SK-N-SH treated with all-trans-retinoic acid at 6 μM for 48 hours (cell line): ENCODE results near the gene ACTR2.
"Not testable (repeated sequence)": the region's sequence is repeated elsewhere in the genome, so short reads cannot be mapped to it uniquely, and the experiment has no call there.

Source experiments
- ATAC-seq: fragments of 200-7000 bp; cut with Tn5 transposase; 3 replicates; pipeline ENCODE4 v1.9.1; 2020; ENCODE audit warnings: mild to moderate bottlenecking, moderate library complexity
- ARNTL ChIP-seq: fragments of 450-650 bp; formaldehyde crosslinking; IDR thresholded peaks from 2 replicates; pipeline ENCODE4 v1.5.0; 2020; ENCODE audit warnings: low read depth, mild to moderate bottlenecking, moderate library complexity, borderline replicate concordance
- BACH2 ChIP-seq: fragments of 250-450 bp; sonication (Bioruptor Pico); IDR thresholded peaks from 2 replicates; pipeline ENCODE4 v1.9.0; 2021; ENCODE audit warnings: mild to moderate bottlenecking, borderline replicate concordance
- CREB5 ChIP-seq: fragments of 250-450 bp; sonication (Bioruptor Pico); IDR thresholded peaks from 2 replicates; pipeline ENCODE4 v1.5.1; 2020; ENCODE audit warnings: low read depth, mild to moderate bottlenecking, moderate library complexity
- CSDC2 ChIP-seq: fragments of 250-450 bp; sonication (Bioruptor Pico); IDR thresholded peaks from 2 replicates; pipeline ENCODE4 v1.5.0; 2020; ENCODE audit warnings: mild to moderate bottlenecking, moderate library complexity
- CSRNP3 ChIP-seq: fragments of 250-450 bp; sonication (Bioruptor Pico); IDR thresholded peaks from 2 replicates; pipeline ENCODE4 v1.5.1; 2021; ENCODE audit warnings: mild to moderate bottlenecking, moderate library complexity
- ESRRG ChIP-seq: fragments of 250-450 bp; sonication (Bioruptor Pico); IDR thresholded peaks from 2 replicates; pipeline ENCODE4 v1.6.1; 2021; ENCODE audit warnings: mild to moderate bottlenecking
- GLIS3 ChIP-seq: fragments of 250-450 bp; sonication (Bioruptor Pico); IDR thresholded peaks from 2 replicates; pipeline ENCODE4 v1.5.0; 2020; ENCODE audit warnings: mild to moderate bottlenecking, moderate library complexity
- ISL1 ChIP-seq: fragments of 250-450 bp; sonication (Bioruptor Pico); IDR thresholded peaks from 2 replicates; pipeline ENCODE4 v2.1.2; 2022; ENCODE audit warnings: mild to moderate bottlenecking, moderate library complexity
- OSR1 ChIP-seq: fragments of 250-450 bp; sonication (Bioruptor Pico); IDR thresholded peaks from 2 replicates; pipeline ENCODE4 v1.8.0; 2022; ENCODE audit warnings: moderate library complexity, mild to moderate bottlenecking, inconsistent platforms
- POU6F1 ChIP-seq: fragments of 250-450 bp; sonication (Bioruptor Pico); IDR thresholded peaks from 2 replicates; pipeline ENCODE4 v1.8.0; 2021; ENCODE audit warnings: low read depth, mild to moderate bottlenecking, moderate library complexity, borderline replicate concordance
- PPARA ChIP-seq: fragments of 250-450 bp; sonication (Bioruptor Pico); IDR thresholded peaks from 2 replicates; pipeline ENCODE4 v1.5.0; 2020; ENCODE audit warnings: mild to moderate bottlenecking, borderline replicate concordance
- SNAI2 ChIP-seq: fragments of 250-450 bp; sonication (Bioruptor Pico); IDR thresholded peaks from 2 replicates; pipeline ENCODE4 v1.5.0; 2020; ENCODE audit warnings: mild to moderate bottlenecking, moderate library complexity
- TOX ChIP-seq: fragments of 250-450 bp; sonication (Bioruptor Pico); IDR thresholded peaks from 2 replicates; pipeline ENCODE4 v1.8.0; 2021; ENCODE audit warnings: mild to moderate bottlenecking, moderate library complexity, borderline replicate concordance
- TSHZ2 ChIP-seq: fragments of 250-450 bp; sonication (Bioruptor Pico); IDR thresholded peaks from 2 replicates; pipeline ENCODE4 v1.5.0; 2020; ENCODE audit warnings: mild to moderate bottlenecking, moderate library complexity
- ZFP30 ChIP-seq: fragments of 450-650 bp; formaldehyde crosslinking; IDR thresholded peaks from 2 replicates; pipeline ENCODE4 v1.5.0; 2022; ENCODE audit warnings: mild to moderate bottlenecking, moderate library complexity
- ZNF565 ChIP-seq: fragments of 450-650 bp; formaldehyde crosslinking; conservative IDR thresholded peaks from 2 replicates; pipeline ENCODE4 v1.5.0; 2020; ENCODE audit warnings: low read depth, mild to moderate bottlenecking, moderate library complexity
- ZNF70 ChIP-seq: fragments of 450-650 bp; formaldehyde crosslinking; IDR thresholded peaks from 2 replicates; pipeline ENCODE4 v1.5.0; 2020; ENCODE audit warnings: mild to moderate bottlenecking, moderate library complexity
- ZNF8 ChIP-seq: fragments of 450-650 bp; formaldehyde crosslinking; IDR thresholded peaks from 2 replicates; pipeline ENCODE4 v1.5.0; 2020; ENCODE audit warnings: mild to moderate bottlenecking, moderate library complexity

ACTR2 gene

GRCh38 chr2:65316072-65316471 is 88.4 kb downstream of the ACTR2 start:
- ATAC-seq: no peak

GRCh38 chr2:65317351-65317750 is 89.7 kb downstream of the ACTR2 start:
- not testable (repeated sequence) for ATAC-seq

More at GRCh38 chr2:65316072-65316471, 88.4 kb downstream of the ACTR2 start:
- TF ChIP-seq ZFP30 (no peak), POU6F1 (CRISPR knock-in tag) (no peak), ISL1 (CRISPR knock-in tag) (no peak), TSHZ2 (CRISPR knock-in tag) (no peak), SNAI2 (CRISPR knock-in tag) (no peak), ZNF565 (CRISPR knock-in tag) (no peak), OSR1 (CRISPR knock-in tag) (no peak)

GRCh38 chr2:65317841-65318240 is 90.2 kb downstream of the ACTR2 start:
- TF ChIP-seq ZFP30 (no peak), CSRNP3 (no peak), TOX (no peak), CSDC2 (CRISPR knock-in tag) (no peak), CREB5 (CRISPR knock-in tag) (no peak), ZNF8 (CRISPR knock-in tag) (no peak), PPARA (no peak), ZNF70 (CRISPR knock-in tag) (no peak), ESRRG (CRISPR knock-in tag) (no peak), ARNTL (CRISPR knock-in tag) (no peak)
- TF ChIP-seq, all 23 proteins: peak for 0
- ATAC-seq: no peak

GRCh38 chr2:65319072-65319673 is 91.5 kb downstream of the ACTR2 start:
- ATAC-seq: no peak
- no peak for TF ChIP-seq CREB5 (CRISPR knock-in tag)
- TF ChIP-seq PPARA: no peak
- no peak for TF ChIP-seq ZNF8 (CRISPR knock-in tag)
- no peak for TF ChIP-seq GLIS3 (CRISPR knock-in tag)
- TF ChIP-seq ISL1 (CRISPR knock-in tag): no peak
- no peak for TF ChIP-seq OSR1 (CRISPR knock-in tag)
- no peak for TF ChIP-seq CSRNP3
- no peak for TF ChIP-seq CSDC2 (CRISPR knock-in tag)
- no peak for TF ChIP-seq TOX
- TF ChIP-seq ARNTL (CRISPR knock-in tag): no peak
- TF ChIP-seq BACH2 (CRISPR knock-in tag): no peak
